Measurements from ENCODE around the gene TMEM255B.

DNA sequence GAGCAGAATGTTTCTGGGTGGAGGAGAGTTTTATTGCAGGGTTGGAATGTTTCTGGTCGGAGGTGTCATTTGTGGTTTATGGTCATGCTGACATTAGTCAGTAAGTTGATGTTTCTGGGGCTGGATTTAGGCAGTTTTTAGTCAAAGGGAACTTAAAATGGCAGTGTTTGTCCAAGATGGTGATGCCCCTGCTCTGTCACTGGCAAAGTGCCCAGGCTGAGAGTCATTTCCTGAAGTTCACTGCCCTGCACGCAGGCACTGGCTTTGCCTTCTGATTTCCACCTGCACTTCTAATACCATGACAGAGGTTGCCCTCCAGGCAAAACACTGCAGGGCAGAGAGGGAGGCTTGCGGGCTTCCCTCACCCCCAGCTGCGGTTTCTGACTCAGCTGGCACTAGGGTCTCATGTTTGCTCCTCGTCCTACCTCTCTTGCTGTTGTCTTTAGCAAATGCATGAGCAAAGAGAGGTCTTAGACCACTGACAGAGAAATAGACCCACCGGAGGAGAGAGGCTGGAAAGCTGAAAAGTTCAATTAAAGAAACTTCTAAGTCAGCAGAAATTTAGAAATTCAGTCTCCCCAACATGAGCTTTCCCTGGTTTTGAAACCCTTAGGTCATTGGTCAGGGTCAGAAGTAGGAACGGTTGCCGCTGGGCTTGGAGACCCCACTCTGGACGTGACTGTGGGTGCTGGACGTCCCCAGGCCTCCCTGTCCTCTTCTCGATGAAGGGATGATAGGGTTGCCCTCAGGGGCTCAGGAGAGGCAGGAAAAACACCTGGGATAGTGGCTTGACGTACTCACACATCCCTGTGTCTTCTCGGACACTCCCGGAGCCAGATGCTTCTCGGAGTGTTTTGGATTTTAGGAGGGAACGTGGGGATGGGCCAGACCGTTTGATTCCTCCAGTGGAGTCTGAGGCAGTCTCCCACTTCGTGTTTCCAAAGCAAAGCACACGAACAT is 26.3 kb downstream of the TMEM255B start:
- TF ChIP-seq, protein P1, sequence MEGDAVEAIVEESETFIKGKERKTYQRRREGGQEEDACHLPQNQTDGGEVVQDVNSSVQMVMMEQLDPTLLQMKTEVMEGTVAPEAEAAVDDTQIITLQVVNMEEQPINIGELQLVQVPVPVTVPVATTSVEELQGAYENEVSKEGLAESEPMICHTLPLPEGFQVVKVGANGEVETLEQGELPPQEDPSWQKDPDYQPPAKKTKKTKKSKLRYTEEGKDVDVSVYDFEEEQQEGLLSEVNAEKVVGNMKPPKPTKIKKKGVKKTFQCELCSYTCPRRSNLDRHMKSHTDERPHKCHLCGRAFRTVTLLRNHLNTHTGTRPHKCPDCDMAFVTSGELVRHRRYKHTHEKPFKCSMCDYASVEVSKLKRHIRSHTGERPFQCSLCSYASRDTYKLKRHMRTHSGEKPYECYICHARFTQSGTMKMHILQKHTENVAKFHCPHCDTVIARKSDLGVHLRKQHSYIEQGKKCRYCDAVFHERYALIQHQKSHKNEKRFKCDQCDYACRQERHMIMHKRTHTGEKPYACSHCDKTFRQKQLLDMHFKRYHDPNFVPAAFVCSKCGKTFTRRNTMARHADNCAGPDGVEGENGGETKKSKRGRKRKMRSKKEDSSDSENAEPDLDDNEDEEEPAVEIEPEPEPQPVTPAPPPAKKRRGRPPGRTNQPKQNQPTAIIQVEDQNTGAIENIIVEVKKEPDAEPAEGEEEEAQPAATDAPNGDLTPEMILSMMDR (conservative IDR thresholded peaks at IDR 0.05; ENCODE audit: low read depth, low read length) = no peak
- TF ChIP-seq MAZ (IDR thresholded peaks at IDR 0.05; ENCODE audit: borderline replicate concordance, low read depth, low read length) (no peak), USF2 (IDR thresholded peaks at IDR 0.05; ENCODE audit: low read depth, low read length) (no peak), MXI1 (IDR thresholded peaks at IDR 0.05; ENCODE audit: borderline replicate concordance, low read depth, low read length) (no peak), POLR2A (IDR thresholded peaks at IDR 0.05; ENCODE audit: low read depth, low read length) (no peak)

All from IMR-90 (cell line).